ENCODE results near the gene IQSEC1. TPM values are rescaled to one million over a fixed set of nuclear protein-coding genes. Genes with fewer than 3 reads are reported as not detected.

Gene IQSEC1
- polyA plus RNA-seq, 4 donors = 1.1 to 24.8 (median 7.8) TPM

GRCh38 chr3:13047296-13048165 is 25.7 kb downstream of the IQSEC1 start:
- FAIRE-seq (no peak), DNase-seq (no peak)
- H3K9me3 ChIP-seq (ENCODE audit: control insufficient read depth in 2 of 2, insufficient read depth in 1 of 2, low read depth in 1 of 2, low read length in 1 of 2) = no peaks in the 10 kb centered on the region
- no peaks in the 10 kb centered on the region for H3K4me1 ChIP-seq (ENCODE audit: control insufficient read depth in 3 of 3, insufficient read depth in 2 of 3, low read depth in 1 of 3, low read length in 2 of 3)
- peaks cover 0 to 6% (median 0%) of the 10 kb centered on the region in 3 donors for H3K27me3 ChIP-seq (ENCODE audit: control insufficient read depth in 3 of 3, insufficient read depth in 3 of 3, low read length in 3 of 3)
- WGBS, 3 donors = 69 to 83% (median 73%) methylated on average over 11 of the region's 11 CpGs
- no peak overlapping the region for H3K4me3 ChIP-seq (ENCODE audit: low read depth in 1 of 3, low read length in 3 of 3)
- H3K36me3 ChIP-seq (ENCODE audit: control insufficient read depth in 3 of 3, insufficient read depth in 2 of 3, low read depth in 1 of 3, low read length in 3 of 3) = no peaks in the 10 kb centered on the region
- H3K27ac ChIP-seq (ENCODE audit: low read depth in 1 of 3, low read length in 2 of 3) = no peak overlapping the region

GRCh38 chr3:13046569-13047274 is 26.5 kb downstream of the IQSEC1 start:
- Histone ChIP-seq H3K27me3 (ENCODE audit: control insufficient read depth in 3 of 3, insufficient read depth in 3 of 3, low read length in 3 of 3) (peaks cover 0 to 9% (median 0%) of the 10 kb centered on the region in 3 donors), H3K4me1 (ENCODE audit: control insufficient read depth in 3 of 3, insufficient read depth in 2 of 3, low read depth in 1 of 3, low read length in 2 of 3) (no peaks in the 10 kb centered on the region), H3K36me3 (ENCODE audit: control insufficient read depth in 3 of 3, insufficient read depth in 2 of 3, low read depth in 1 of 3, low read length in 3 of 3) (no peaks in the 10 kb centered on the region), H3K9me3 (ENCODE audit: control insufficient read depth in 2 of 2, insufficient read depth in 1 of 2, low read depth in 1 of 2, low read length in 1 of 2) (no peaks in the 10 kb centered on the region), H3K27ac (ENCODE audit: low read depth in 1 of 3, low read length in 2 of 3) (no peak overlapping the region), H3K4me3 (ENCODE audit: low read depth in 1 of 3, low read length in 3 of 3) (no peak overlapping the region)
- DNase-seq (no peak), FAIRE-seq (no peak)
- 71 to 81% (median 76%) methylated on average over 15 of the region's 15 CpGs for WGBS, 3 donors

GRCh38 chr3:13045904-13046568 is 27.2 kb downstream of the IQSEC1 start:
- Histone ChIP-seq H3K27me3 (ENCODE audit: control insufficient read depth in 3 of 3, insufficient read depth in 3 of 3, low read length in 3 of 3) (peaks cover 0 to 11% (median 0%) of the 10 kb centered on the region in 3 donors), H3K27ac (ENCODE audit: low read depth in 1 of 3, low read length in 2 of 3) (no peak overlapping the region), H3K36me3 (ENCODE audit: control insufficient read depth in 3 of 3, insufficient read depth in 2 of 3, low read depth in 1 of 3, low read length in 3 of 3) (no peaks in the 10 kb centered on the region), H3K9me3 (ENCODE audit: control insufficient read depth in 2 of 2, insufficient read depth in 1 of 2, low read depth in 1 of 2, low read length in 1 of 2) (no peaks in the 10 kb centered on the region), H3K4me3 (ENCODE audit: low read depth in 1 of 3, low read length in 3 of 3) (no peak overlapping the region), H3K4me1 (ENCODE audit: control insufficient read depth in 3 of 3, insufficient read depth in 2 of 3, low read depth in 1 of 3, low read length in 2 of 3) (no peaks in the 10 kb centered on the region)
- FAIRE-seq (no peak), DNase-seq (no peak)
- 68 to 78% (median 73%) methylated on average over 19 to 22 of the region's 22 CpGs for WGBS, 3 donors

GRCh38 chr3:13045241-13045903 is 27.9 kb downstream of the IQSEC1 start:
- no peak overlapping the region for H3K27ac ChIP-seq (ENCODE audit: low read depth in 1 of 3, low read length in 2 of 3)
- FAIRE-seq = no peak

GRCh38 chr3:13044496-13045240 is 28.6 kb downstream of the IQSEC1 start:
- DNase-seq (no peak), FAIRE-seq (no peak)
- H3K36me3 ChIP-seq (ENCODE audit: control insufficient read depth in 3 of 3, insufficient read depth in 2 of 3, low read depth in 1 of 3, low read length in 3 of 3) = no peaks in the 10 kb centered on the region
- no peak overlapping the region for H3K4me3 ChIP-seq (ENCODE audit: low read depth in 1 of 3, low read length in 3 of 3)
- peaks cover 0 to 11% (median 0%) of the 10 kb centered on the region in 3 donors for H3K27me3 ChIP-seq (ENCODE audit: control insufficient read depth in 3 of 3, insufficient read depth in 3 of 3, low read length in 3 of 3)
- H3K4me1 ChIP-seq (ENCODE audit: control insufficient read depth in 3 of 3, insufficient read depth in 2 of 3, low read depth in 1 of 3, low read length in 2 of 3) = no peaks in the 10 kb centered on the region
- 49 to 81% (median 73%) methylated on average over 13 of the region's 13 CpGs for WGBS, 3 donors
- no peak overlapping the region for H3K27ac ChIP-seq (ENCODE audit: low read depth in 1 of 3, low read length in 2 of 3)
- no peaks in the 10 kb centered on the region for H3K9me3 ChIP-seq (ENCODE audit: control insufficient read depth in 2 of 2, insufficient read depth in 1 of 2, low read depth in 1 of 2, low read length in 1 of 2)

More at GRCh38 chr3:13045241-13045903, 27.9 kb downstream of the IQSEC1 start:
- no peaks in the 10 kb centered on the region for H3K36me3 ChIP-seq (ENCODE audit: control insufficient read depth in 3 of 3, insufficient read depth in 2 of 3, low read depth in 1 of 3, low read length in 3 of 3)
- no peaks in the 10 kb centered on the region for H3K9me3 ChIP-seq (ENCODE audit: control insufficient read depth in 2 of 2, insufficient read depth in 1 of 2, low read depth in 1 of 2, low read length in 1 of 2)
- no peak for DNase-seq
- WGBS, 3 donors = 79 to 89% (median 83%) methylated on average over 16 of the region's 16 CpGs
- peaks cover 0 to 11% (median 0%) of the 10 kb centered on the region in 3 donors for H3K27me3 ChIP-seq (ENCODE audit: control insufficient read depth in 3 of 3, insufficient read depth in 3 of 3, low read length in 3 of 3)
- no peak overlapping the region for H3K4me3 ChIP-seq (ENCODE audit: low read depth in 1 of 3, low read length in 3 of 3)
- H3K4me1 ChIP-seq (ENCODE audit: control insufficient read depth in 3 of 3, insufficient read depth in 2 of 3, low read depth in 1 of 3, low read length in 2 of 3) = no peaks in the 10 kb centered on the region

- FAIRE-seq = no peak
Observed at GRCh38 chr3:13043656-13044055, 29.6 kb downstream of the IQSEC1 start.

GRCh38 chr3:13042715-13043271 is 30.4 kb downstream of the IQSEC1 start:
- WGBS, 3 donors = 48 to 74% (median 64%) methylated on average over 20 of the region's 20 CpGs
- Histone ChIP-seq H3K4me3 (ENCODE audit: low read depth in 1 of 3, low read length in 3 of 3) (no peak overlapping the region), H3K27me3 (ENCODE audit: control insufficient read depth in 3 of 3, insufficient read depth in 3 of 3, low read length in 3 of 3) (peaks cover 0 to 11% (median 0%) of the 10 kb centered on the region in 3 donors), H3K27ac (ENCODE audit: low read depth in 1 of 3, low read length in 2 of 3) (no peak overlapping the region), H3K9me3 (ENCODE audit: control insufficient read depth in 2 of 2, insufficient read depth in 1 of 2, low read depth in 1 of 2, low read length in 1 of 2) (no peaks in the 10 kb centered on the region), H3K36me3 (ENCODE audit: control insufficient read depth in 3 of 3, insufficient read depth in 2 of 3, low read depth in 1 of 3, low read length in 3 of 3) (no peaks in the 10 kb centered on the region), H3K4me1 (ENCODE audit: control insufficient read depth in 3 of 3, insufficient read depth in 2 of 3, low read depth in 1 of 3, low read length in 2 of 3) (no peaks in the 10 kb centered on the region)
- DNase-seq (no peak), FAIRE-seq (no peak)

More at GRCh38 chr3:13043656-13044055, 29.6 kb downstream of the IQSEC1 start:
- WGBS, 3 donors = 77 to 84% (median 82%) methylated on average over 9 of the region's 9 CpGs
- peaks cover 0 to 11% (median 0%) of the 10 kb centered on the region in 3 donors for H3K27me3 ChIP-seq (ENCODE audit: control insufficient read depth in 3 of 3, insufficient read depth in 3 of 3, low read length in 3 of 3)
- no peaks in the 10 kb centered on the region for H3K9me3 ChIP-seq (ENCODE audit: control insufficient read depth in 2 of 2, insufficient read depth in 1 of 2, low read depth in 1 of 2, low read length in 1 of 2)
- H3K27ac ChIP-seq (ENCODE audit: low read depth in 1 of 3, low read length in 2 of 3) = no peak overlapping the region
- H3K4me3 ChIP-seq (ENCODE audit: low read depth in 1 of 3, low read length in 3 of 3) = no peak overlapping the region
- no peak for DNase-seq
- no peaks in the 10 kb centered on the region for H3K4me1 ChIP-seq (ENCODE audit: control insufficient read depth in 3 of 3, insufficient read depth in 2 of 3, low read depth in 1 of 3, low read length in 2 of 3)
- H3K36me3 ChIP-seq (ENCODE audit: control insufficient read depth in 3 of 3, insufficient read depth in 2 of 3, low read depth in 1 of 3, low read length in 3 of 3) = no peaks in the 10 kb centered on the region

Measured in small intestine (tissue), 7 donors.